Measurements from ENCODE around the gene KCTD13. TPM values are rescaled to one million over a fixed set of nuclear protein-coding genes. Genes with fewer than 3 reads are reported as not detected.
"Not testable (repeated sequence)": the region's sequence is repeated elsewhere in the genome, so short reads cannot be mapped to it uniquely, and the experiment has no call there.

KCTD13 gene, protein sequence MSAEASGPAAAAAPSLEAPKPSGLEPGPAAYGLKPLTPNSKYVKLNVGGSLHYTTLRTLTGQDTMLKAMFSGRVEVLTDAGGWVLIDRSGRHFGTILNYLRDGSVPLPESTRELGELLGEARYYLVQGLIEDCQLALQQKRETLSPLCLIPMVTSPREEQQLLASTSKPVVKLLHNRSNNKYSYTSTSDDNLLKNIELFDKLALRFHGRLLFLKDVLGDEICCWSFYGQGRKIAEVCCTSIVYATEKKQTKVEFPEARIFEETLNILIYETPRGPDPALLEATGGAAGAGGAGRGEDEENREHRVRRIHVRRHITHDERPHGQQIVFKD
- 18.3 TPM for total RNA-seq

DNA sequence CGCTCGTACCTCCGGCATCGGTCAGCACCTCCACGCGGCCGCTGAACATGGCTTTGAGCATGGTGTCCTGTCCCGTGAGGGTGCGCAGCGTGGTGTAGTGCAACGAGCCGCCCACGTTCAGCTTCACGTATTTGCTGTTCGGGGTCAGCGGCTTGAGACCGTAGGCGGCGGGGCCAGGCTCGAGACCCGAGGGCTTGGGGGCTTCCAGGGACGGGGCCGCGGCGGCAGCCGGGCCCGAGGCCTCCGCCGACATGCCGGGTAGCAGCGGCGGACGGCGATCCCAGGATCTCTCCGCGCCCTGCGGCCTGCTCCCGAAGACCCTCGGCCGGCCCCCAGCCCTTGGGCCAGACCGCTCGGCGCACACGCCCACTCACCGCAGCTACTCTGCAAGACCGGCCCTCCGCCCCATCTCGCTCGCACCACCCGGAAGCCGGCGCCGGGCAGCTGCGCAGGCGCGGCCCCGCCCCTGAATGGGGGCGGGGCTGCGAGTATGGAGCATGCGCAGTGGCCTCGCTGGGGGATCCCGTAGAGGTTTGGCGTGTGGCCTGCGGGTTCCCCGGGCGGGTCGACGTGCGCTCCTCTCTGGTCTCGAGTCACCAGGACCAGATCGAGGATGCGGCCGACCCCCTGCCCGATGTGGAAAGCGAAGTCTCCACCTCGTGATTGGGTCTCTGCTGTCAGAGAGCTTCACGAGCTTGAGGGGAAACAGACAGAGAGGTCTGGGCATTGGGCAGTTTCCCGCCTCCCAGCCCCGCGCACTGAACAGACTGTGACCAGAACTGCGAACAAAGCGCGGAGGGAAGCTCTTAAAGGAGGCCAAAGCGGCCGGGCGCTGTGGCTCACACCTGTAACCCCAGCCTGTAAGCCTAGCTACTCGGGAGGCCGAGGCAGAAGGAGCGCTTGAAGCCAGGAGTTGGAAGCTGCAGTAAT lies at the start of gene KCTD13:
Gene KCTD13, minus strand, starts transcription at position 446 of the 930 bp plus-strand sequence. Its CDS starts 193 bp downstream, at position 253.
- FAIRE-seq, result no peak
- peak; percentile 97 to 99 for DNase-seq (ENCODE audit: low spot score in 2 of 2)

- FAIRE-seq, result no peak
- DNase-seq (ENCODE audit: low spot score in 2 of 2), result peak in 1 of 2 donors; percentile 11
Observed at GRCh38 chr16:29975134-29975538, 49.1 kb upstream of the KCTD13 start.

GRCh38 chr16:29974291-29975133 lies 48.5 kb upstream of the KCTD13 start:
- DNase-seq (ENCODE audit: low spot score in 2 of 2), result peak; percentile 36 to 59
- no peak for FAIRE-seq

DNA sequence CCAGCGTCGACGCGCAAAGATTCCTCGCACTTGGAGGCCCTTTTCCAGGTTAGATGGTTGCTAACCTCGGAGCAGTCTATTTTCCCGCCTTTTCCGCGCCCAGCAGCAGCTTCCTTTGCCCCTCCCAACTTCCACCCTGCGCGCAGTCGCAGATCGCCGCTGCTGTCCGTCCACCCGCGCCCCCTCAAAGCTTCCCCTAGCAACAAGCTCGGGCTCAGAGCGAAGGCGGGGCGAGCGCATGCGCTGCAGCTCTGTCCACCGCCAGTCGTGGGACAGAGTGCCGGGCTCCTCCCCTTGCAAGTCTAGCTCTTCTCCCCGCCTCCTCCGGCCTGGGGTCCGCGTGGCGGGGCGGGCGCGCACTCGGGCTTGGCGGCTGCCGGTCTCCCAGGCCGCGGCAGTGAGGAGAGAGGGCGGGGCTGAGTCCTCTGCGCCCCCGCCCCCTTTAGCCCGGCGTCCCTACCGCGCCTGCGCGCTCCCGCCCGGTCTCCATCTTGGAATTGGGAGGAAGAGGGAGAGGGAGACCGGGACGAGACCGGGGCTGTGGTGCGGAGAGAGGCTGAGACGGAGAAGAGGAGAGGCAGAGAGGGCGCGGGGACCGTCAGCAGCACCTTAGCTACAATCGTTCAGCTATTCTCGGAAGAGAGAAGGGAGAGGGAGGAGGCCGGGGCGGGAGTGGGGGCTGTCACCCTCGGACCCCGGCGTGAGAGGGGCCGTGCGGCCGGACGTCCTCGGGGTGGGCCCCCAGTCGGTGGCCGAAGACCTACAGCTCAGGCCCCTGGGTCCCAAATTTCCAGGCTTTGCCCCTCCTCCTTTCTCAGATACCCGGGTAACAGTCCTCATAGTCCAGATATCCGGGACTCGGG lies 47.6 kb upstream of the KCTD13 start, which contains the start of gene TAOK2:
Gene TAOK2, plus strand, starts transcription at position 485 of the 863 bp plus-strand sequence. CDS start 3,905 bp downstream, outside the sequence.
- peak; percentile 98 to 99 for DNase-seq (ENCODE audit: low spot score in 2 of 2)
- FAIRE-seq, result no peak

DNA sequence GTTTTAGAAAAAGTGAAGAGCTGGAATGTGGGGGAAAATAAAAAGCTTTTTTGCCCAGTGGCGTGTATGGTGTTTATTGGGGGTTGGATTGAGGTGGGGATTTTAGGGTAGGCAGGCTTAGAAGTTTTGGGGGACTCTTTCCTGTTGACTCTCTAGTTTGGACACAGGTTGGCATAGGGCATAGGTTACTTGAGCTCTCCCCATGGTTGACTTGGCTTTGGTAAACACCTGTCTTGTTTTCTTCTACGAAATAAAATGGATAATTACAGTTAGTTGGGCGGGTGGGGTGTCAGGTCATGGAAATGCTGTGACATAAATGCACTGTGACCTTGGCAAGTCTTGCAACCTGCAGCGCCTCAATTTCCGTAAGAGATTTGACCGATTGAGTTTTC lies 47.0 kb upstream of the KCTD13 start:
- DNase-seq (ENCODE audit: low spot score in 2 of 2) (no peak), FAIRE-seq (no peak)

DNA sequence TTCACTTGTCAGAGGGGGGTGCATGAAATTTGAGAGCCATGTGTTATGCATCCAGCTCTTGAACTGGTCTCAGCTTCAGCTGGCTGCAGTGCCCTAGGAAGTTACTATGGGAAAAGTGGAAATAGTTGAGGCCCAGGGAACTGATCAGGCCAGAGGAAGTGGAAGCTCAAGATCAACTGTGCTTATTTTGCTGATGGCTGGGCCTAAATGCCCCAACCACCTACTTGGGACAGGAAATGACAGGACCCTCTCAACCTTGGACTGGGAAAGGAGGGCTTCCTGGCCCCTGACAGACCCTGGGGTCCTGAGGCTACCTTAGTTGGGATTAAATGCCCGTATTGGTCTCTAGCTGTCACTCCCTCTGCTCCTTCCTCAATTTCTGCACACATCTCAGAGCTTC lies 46.5 kb upstream of the KCTD13 start:
- FAIRE-seq, result no peak
- no peak for DNase-seq (ENCODE audit: low spot score in 2 of 2)

DNA sequence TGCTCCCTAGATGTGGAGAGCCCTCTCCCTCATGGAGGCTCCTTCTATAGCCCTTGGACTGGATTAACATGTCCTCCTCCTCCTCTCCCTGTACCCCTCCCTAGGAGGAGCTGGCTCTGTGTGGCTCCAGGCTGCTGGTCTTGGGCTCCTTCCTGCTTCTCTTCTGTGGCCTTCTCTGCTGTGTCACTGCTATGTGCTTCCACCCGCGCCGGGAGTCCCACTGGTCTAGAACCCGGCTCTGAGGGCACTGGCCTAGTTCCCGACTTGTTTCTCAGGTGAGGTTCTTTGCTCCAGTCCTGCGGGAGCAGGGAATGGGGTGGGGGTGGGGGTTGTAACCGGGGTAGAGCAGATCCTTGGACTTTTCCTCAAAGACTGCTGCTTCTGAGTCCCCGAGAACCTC lies 45.3 kb upstream of the KCTD13 start:
- FAIRE-seq, result no peak
- no peak for DNase-seq (ENCODE audit: low spot score in 2 of 2)

DNA sequence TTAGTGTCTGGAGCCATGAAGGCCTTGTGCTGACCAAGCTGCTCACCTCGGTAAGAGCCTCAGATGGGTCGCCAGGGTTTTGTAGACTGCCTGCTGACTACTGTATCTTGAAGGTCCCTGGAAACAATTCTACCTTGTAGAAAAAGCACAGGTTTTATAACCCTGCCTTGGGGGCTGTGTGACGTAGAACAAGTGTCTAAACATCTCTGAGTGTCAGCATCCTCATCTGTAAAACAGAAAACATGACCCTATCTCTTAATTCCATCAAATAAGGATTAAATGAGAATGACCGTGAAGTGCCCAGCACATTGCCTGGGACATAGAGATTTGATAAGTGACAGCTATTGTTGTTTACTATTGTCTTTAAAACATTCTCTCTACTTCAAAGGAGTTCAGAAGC lies 42.2 kb upstream of the KCTD13 start:
- FAIRE-seq (no peak), DNase-seq (ENCODE audit: low spot score in 2 of 2) (no peak)

DNA sequence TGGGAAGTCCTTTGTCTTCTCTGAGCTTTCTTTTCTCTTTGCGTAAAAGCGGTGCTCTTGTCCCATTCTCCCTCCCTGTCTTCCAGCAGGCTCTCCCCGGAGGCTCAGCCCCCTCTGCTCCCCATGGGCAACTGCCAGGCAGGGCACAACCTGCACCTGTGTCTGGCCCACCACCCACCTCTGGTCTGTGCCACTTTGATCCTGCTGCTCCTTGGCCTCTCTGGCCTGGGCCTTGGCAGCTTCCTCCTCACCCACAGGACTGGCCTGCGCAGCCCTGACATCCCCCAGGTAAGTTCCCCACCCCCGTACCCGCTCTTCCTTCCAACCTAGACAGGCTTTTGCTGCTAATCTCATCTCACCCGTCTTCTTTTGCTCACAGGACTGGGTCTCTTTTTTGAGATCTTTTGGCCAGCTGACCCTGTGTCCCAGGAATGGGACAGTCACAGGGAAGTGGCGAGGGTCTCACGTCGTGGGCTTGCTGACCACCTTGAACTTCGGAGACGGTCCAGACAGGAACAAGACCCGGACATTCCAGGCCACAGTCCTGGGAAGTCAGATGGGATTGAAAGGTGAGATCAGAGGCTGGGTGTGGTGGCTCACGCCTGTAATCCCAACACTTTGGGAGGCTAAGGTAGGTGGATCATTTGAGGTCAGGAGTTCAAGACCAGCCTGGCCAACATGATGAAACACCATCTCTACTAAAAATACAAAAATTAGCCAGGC lies 37.2 kb upstream of the KCTD13 start:
- no peak for FAIRE-seq

GRCh38 chr16:29962344-29962994 lies 36.4 kb upstream of the KCTD13 start:
- no peak for FAIRE-seq
- DNase-seq (ENCODE audit: low spot score in 2 of 2), result peak in 1 of 2 donors; percentile 39

More for the DNA sequence above, 37.2 kb upstream of the KCTD13 start:
- no peak for DNase-seq (ENCODE audit: low spot score in 2 of 2)

DNA sequence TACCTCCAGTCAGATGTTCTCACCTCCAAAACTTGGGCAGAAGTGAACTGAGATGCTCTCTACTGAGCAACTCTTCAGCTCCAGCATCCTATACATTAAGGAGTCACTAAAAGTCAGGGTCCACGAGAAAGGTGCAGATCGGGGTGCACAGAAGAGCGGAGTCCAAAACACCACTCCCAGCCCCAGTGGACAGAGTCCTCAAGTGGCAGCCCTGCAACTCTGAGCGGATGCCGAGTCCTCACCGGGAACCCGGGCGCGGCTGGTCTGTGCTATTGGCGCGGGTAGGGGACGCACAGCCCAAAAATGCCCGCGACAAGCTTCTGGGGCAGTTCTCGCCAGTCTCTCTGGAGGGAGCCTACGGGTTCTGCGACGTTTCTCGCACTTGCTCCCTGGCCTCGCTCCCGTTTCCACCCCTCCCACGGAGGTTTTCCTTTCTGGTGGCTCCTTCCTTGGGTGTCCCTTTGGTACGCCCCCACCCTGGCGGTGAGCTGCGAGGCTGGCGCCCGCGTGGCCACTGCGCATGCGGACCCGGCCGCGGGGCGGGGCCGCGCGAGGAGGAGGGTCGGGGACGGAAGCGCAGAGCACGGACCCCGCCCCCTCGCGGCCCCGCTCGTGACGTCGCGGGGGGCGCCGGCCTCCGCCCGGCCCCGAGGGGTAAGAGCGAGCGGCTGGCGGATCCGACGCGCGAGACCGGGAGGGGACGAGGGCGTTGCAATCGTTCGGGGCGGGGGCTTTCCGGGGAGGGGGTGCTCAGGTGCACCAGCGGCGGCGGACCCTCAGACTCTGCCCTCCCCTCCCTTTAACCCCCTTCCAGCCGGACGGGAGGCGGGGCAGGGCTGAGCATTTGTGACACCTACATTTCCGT lies 35.7 kb upstream of the KCTD13 start, which contains the start of gene TMEM219:
Gene TMEM219, plus strand, starts transcription at position 601 of the 865 bp plus-strand sequence. CDS start 1,065 bp downstream, outside the sequence.
- FAIRE-seq, result no peak
- peak; percentile 95 to 98 for DNase-seq (ENCODE audit: low spot score in 2 of 2)

GRCh38 chr16:29961127-29961478 lies 35.1 kb upstream of the KCTD13 start:
- FAIRE-seq (no peak), DNase-seq (ENCODE audit: low spot score in 2 of 2) (no peak)

- not testable (repeated sequence) for DNase-seq (ENCODE audit: low spot score in 2 of 2); FAIRE-seq
Observed at GRCh38 chr16:29959821-29960220, 33.8 kb upstream of the KCTD13 start.

- no peak for FAIRE-seq
Observed at GRCh38 chr16:29959293-29959692, 33.3 kb upstream of the KCTD13 start.

GRCh38 chr16:29958756-29959155 lies 32.7 kb upstream of the KCTD13 start:
- DNase-seq (ENCODE audit: low spot score in 2 of 2), result no peak
- no peak for FAIRE-seq

More at GRCh38 chr16:29959293-29959692, 33.3 kb upstream of the KCTD13 start:
- no peak for DNase-seq (ENCODE audit: low spot score in 2 of 2)

DNA sequence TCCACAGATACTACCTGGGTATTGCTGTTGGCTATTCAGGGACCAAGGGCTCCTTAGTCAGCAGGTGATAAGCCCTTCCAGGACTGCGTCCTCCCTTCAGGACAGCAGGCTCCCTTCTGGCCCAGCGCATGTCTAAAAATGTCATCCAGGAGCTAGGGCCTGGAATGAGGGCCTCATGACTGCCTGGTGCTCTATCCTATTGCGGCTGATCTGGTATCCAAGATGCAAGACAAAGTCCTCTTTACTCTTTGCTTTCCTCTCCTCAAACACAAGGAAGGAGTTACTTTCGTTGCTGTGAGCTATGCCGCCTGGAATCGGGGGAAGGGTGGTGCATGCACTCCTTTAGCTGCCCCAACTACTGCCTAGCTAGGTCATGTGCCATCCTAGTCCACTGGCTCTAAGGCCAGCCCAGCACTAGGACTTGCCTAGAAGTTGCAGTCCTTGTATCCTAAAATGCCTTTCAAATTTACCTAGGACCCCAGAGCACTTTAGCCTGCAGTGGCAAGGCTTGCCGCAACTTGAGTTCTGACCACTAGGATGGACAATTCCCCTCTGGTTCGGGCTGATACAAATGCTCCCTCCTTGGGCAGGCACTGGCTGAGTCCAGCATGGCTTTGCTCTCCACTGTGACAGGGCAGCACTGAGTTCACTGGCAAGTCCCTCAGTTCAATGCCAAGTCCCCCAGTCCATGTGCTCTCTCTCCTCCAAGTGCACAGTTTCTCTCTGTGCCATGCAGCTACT lies 25.8 kb upstream of the KCTD13 start:
- no peak for FAIRE-seq
- no peak for DNase-seq (ENCODE audit: low spot score in 2 of 2)
